Neutrophil (primary cell): ENCODE results near the gene KRTAP4-1.
"Not testable (repeated sequence)": the region's sequence is repeated elsewhere in the genome, so short reads cannot be mapped to it uniquely, and the experiment has no call there.

Experiments used
- H3K27ac ChIP-seq: fragments of 200-600 bp; sonication (generic); 2 replicates; pipeline ENCODE4 v1.5.1; 2016; ENCODE audit warnings: mild to moderate bottlenecking, moderate library complexity
- H3K27me3 ChIP-seq: fragments of 200-600 bp; sonication (generic); 2 replicates; pipeline ENCODE4 v1.6.0; 2016; ENCODE audit warnings: mild to moderate bottlenecking
- H3K36me3 ChIP-seq: fragments of 200-600 bp; sonication (generic); 2 replicates; pipeline ENCODE4 v1.5.1; 2017
- H3K4me1 ChIP-seq, 2 experiments: fragments of 200-600 bp in 1 of 2; sonication (generic) in 1 of 2; 1 replicate in 1 of 2; 2 replicates in 1 of 2; pipeline versions ENCODE4 v1.5.1 to v1.6.1; 2013 to 2016; ENCODE audit warnings: low read depth in 1 of 2, low read length in 1 of 2, mild to moderate bottlenecking in 1 of 2, moderate library complexity in 1 of 2; ENCODE audit not compliant: control insufficient read depth in 1 of 2, insufficient read depth in 1 of 2
- H3K4me3 ChIP-seq, 2 experiments: fragments of 200-600 bp in 1 of 2; sonication (generic) in 1 of 2; 1 replicate in 1 of 2; 2 replicates in 1 of 2; pipeline ENCODE4 v1.5.1; 2013 to 2016; ENCODE audit warnings: low read depth in 1 of 2, low read length in 1 of 2, mild to moderate bottlenecking in 1 of 2, moderate library complexity in 1 of 2
- H3K9me3 ChIP-seq: fragments of 200-600 bp; sonication (generic); 2 replicates; pipeline ENCODE4 v1.5.1; 2016
- CTCF ChIP-seq: fragments of 200-600 bp; sonication (generic); IDR thresholded peaks from 2 replicates; pipeline ENCODE4 v1.5.1; 2016; ENCODE audit warnings: antibody characterized with exemption

KRTAP4-1 gene

GRCh38 chr17:41196068-41196467, 11.4 kb upstream of the KRTAP4-1 start:
- Histone ChIP-seq H3K4me3 (no peak overlapping the region), H3K27me3 (no peaks in the 10 kb centered on the region), H3K4me1 (no peaks in the 10 kb centered on the region), H3K27ac (no peak overlapping the region), H3K9me3 (no peaks in the 10 kb centered on the region), H3K36me3 (no peaks in the 10 kb centered on the region)
- TF ChIP-seq CTCF = no peak

GRCh38 chr17:41190328-41190727, 5.6 kb upstream of the KRTAP4-1 start:
- no peak overlapping the region for H3K4me3 ChIP-seq
- TF ChIP-seq CTCF = no peak
- no peaks in the 10 kb centered on the region for H3K9me3 ChIP-seq
- H3K27ac ChIP-seq = no peak overlapping the region
- no peaks in the 10 kb centered on the region for H3K36me3 ChIP-seq
- no peaks in the 10 kb centered on the region for H3K4me1 ChIP-seq
- H3K27me3 ChIP-seq = peaks cover 42% of the 10 kb centered on the region

- H3K4me1 ChIP-seq, H3K9me3 ChIP-seq, H3K36me3 ChIP-seq, H3K4me3 ChIP-seq, H3K27ac ChIP-seq: not testable (repeated sequence)
- H3K27me3 ChIP-seq = peaks cover 44% of the 10 kb centered on the region
Observed at GRCh38 chr17:41189837-41190318, 5.2 kb upstream of the KRTAP4-1 start, which contains the start of gene KRTAP9-1. Gene KRTAP9-1 (plus strand): TSS chr17:41189887. CDS start chr17:41189887, 0 bp downstream.

GRCh38 chr17:41186872-41187271, 2.2 kb upstream of the KRTAP4-1 start:
- Histone ChIP-seq H3K4me1 (no peaks in the 10 kb centered on the region), H3K9me3 (no peaks in the 10 kb centered on the region), H3K36me3 (no peaks in the 10 kb centered on the region), H3K27ac (no peak overlapping the region), H3K27me3 (peaks cover 50% of the 10 kb centered on the region), H3K4me3 (no peak overlapping the region)
- TF ChIP-seq CTCF = no peak

GRCh38 chr17:41185001-41185400, 290 bp upstream of the KRTAP4-1 start:
- Histone ChIP-seq H3K4me3 (no peak overlapping the region), H3K9me3 (no peaks in the 10 kb centered on the region), H3K27me3 (peaks cover 42% of the 10 kb centered on the region), H3K36me3 (no peaks in the 10 kb centered on the region), H3K4me1 (no peaks in the 10 kb centered on the region), H3K27ac (no peak overlapping the region)
- no peak for TF ChIP-seq CTCF

GRCh38 chr17:41178843-41179616, 5.7 kb downstream of the KRTAP4-1 start:
- Histone ChIP-seq H3K36me3 (no peaks in the 10 kb centered on the region), H3K27me3 (no peaks in the 10 kb centered on the region), H3K9me3 (no peaks in the 10 kb centered on the region), H3K27ac (no peak overlapping the region), H3K4me1 (no peaks in the 10 kb centered on the region), H3K4me3 (no peak overlapping the region)
- no peak for TF ChIP-seq CTCF
